Neural progenitor cell (in vitro differentiated cells): ENCODE results near the gene OSTF1. TPM values are rescaled to one million over a fixed set of nuclear protein-coding genes. Genes with fewer than 3 reads are reported as not detected.

Source experiments
- DNase-seq: peaks from one replicate; pipeline ENCODE4 v3.0.0-alpha.2; 2016; ENCODE audit warnings: low spot score
- H2AFZ ChIP-seq: fragments of 200-600 bp; sonication (generic); replicated peaks from 2 replicates; pipeline ENCODE4 v1.6.1; 2016; ENCODE audit warnings: antibody characterized with exemption
- H3F3A ChIP-seq: fragments of 200-600 bp; sonication (generic); 2 replicates; pipeline ENCODE4 v1.6.1; 2016; ENCODE audit warnings: antibody characterized with exemption, low read depth
- H3K27ac ChIP-seq: fragments of 200-600 bp; sonication (generic); 2 replicates; pipeline ENCODE4 v1.5.1; 2016; ENCODE audit warnings: mild to moderate bottlenecking
- H3K27me3 ChIP-seq: fragments of 200-600 bp; sonication (generic); 2 replicates; pipeline ENCODE4 v1.6.1; 2016; ENCODE audit warnings: mild to moderate bottlenecking, moderate library complexity
- H3K36me3 ChIP-seq: fragments of 200-600 bp; sonication (generic); 2 replicates; pipeline ENCODE4 v1.5.1; 2016
- H3K4me1 ChIP-seq: fragments of 200-600 bp; sonication (generic); 2 replicates; pipeline ENCODE4 v1.6.1; 2016; ENCODE audit warnings: mixed run types
- H3K4me2 ChIP-seq: fragments of 200-600 bp; sonication (generic); 2 replicates; pipeline ENCODE4 v1.6.1; 2016
- H3K4me3 ChIP-seq: fragments of 200-600 bp; sonication (generic); 2 replicates; pipeline ENCODE4 v1.5.1; 2016
- H3K79me2 ChIP-seq: fragments of 200-600 bp; sonication (generic); 2 replicates; pipeline ENCODE4 v1.6.1; 2016; ENCODE audit warnings: low read depth
- H3K9ac ChIP-seq: fragments of 200-600 bp; sonication (generic); 2 replicates; pipeline ENCODE4 v1.6.1; 2016
- H3K9me3 ChIP-seq: fragments of 200-600 bp; sonication (generic); 2 replicates; pipeline ENCODE4 v1.5.1; 2016; ENCODE audit warnings: low read depth
- H4K20me1 ChIP-seq: fragments of 200-600 bp; sonication (generic); 2 replicates; pipeline ENCODE4 v1.6.1; 2016; ENCODE audit warnings: low read depth
- H3K27ac Mint-ChIP-seq: 3 replicates; pipeline ENCODE4 v1.8.0; 2021; ENCODE audit warnings: mixed read lengths
- H3K27me3 Mint-ChIP-seq: 2 replicates; pipeline ENCODE4 v1.8.0; 2022; ENCODE audit warnings: low read depth, mild to moderate bottlenecking, inconsistent platforms, moderate library complexity, mixed read lengths; ENCODE audit not compliant: insufficient read depth
- H3K36me3 Mint-ChIP-seq: 3 replicates; pipeline ENCODE4 v1.8.0; 2021; ENCODE audit warnings: mixed read lengths
- H3K4me1 Mint-ChIP-seq: 3 replicates; pipeline ENCODE4 v1.8.0; 2021; ENCODE audit warnings: mixed read lengths
- H3K4me3 Mint-ChIP-seq: 3 replicates; pipeline ENCODE4 v1.8.0; 2021; ENCODE audit warnings: mild to moderate bottlenecking, moderate library complexity, mixed read lengths
- H3K9me3 Mint-ChIP-seq: 3 replicates; pipeline ENCODE4 v1.8.0; 2020; ENCODE audit warnings: mixed read lengths
- EZH2 ChIP-seq: fragments of 200-600 bp; sonication (generic); IDR thresholded peaks from 2 replicates; pipeline ENCODE4 v1.6.1; 2017; ENCODE audit warnings: antibody characterized with exemption, mild to moderate bottlenecking, moderate library complexity
- EZH2phosphoT487 ChIP-seq: fragments of 200-600 bp; sonication (generic); IDR thresholded peaks from 2 replicates; pipeline ENCODE4 v1.6.1; 2017; ENCODE audit warnings: antibody characterized with exemption
- total RNA-seq: library from RNA; depleted of rRNA; stranded (reverse); fragments of >200 nt; gene quantifications from 2 replicates; pipeline ENCODE4 v1.2.3, GENCODE V29; 2015; ENCODE audit warnings: low replicate concordance
- TF ChIP-seq, protein P1 (sequence below): fragments of 200-600 bp; sonication (generic); IDR thresholded peaks from 2 replicates; pipeline ENCODE4 v1.5.1; 2017; ENCODE audit warnings: antibody characterized with exemption, mild to moderate bottlenecking

OSTF1 gene
- total RNA-seq, 1 donor from 2014 or later, result 1.3 TPM

DNA sequence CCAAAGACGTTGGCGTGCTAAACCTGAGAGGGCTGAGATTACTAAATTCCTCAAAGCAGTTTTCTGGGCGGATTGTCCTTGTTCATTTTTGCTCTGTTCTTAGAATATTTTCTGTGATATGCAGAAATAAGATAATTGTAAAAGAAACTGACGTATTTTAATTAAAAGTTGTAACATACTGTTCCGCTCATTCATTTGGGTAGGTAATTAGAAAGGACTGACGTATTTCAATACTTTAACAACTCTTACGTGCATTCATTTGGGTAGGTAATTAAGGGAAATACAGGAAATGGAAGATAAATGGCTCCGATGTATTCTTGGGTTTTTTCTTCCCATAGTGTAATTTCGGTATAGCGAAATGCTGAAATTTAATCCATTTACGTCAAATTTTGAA, 1.1 kb downstream of the OSTF1 start:
- Mint-ChIP-seq H3K27ac (no peak overlapping the region), H3K27me3 (peaks cover 6% of the 10 kb centered on the region), H3K4me3 (peak overlapping the region; percentile 92), H3K9me3 (no peaks in the 10 kb centered on the region), H3K4me1 (peaks cover 16% of the 10 kb centered on the region), H3K36me3 (no peaks in the 10 kb centered on the region)
- no peak overlapping the region for H2AFZ ChIP-seq
- H3K4me1 ChIP-seq, result no peaks in the 10 kb centered on the region
- H3K4me2 ChIP-seq, result peak overlapping the region; percentile 94
- H3K9me3 ChIP-seq, result no peaks in the 10 kb centered on the region
- no peak overlapping the region for H3K27ac ChIP-seq
- H3K27me3 ChIP-seq, result peaks cover 16% of the 10 kb centered on the region
- H4K20me1 ChIP-seq, result no peaks in the 10 kb centered on the region
- no peak overlapping the region for H3K9ac ChIP-seq
- peaks cover 14% of the 10 kb centered on the region for H3F3A ChIP-seq
- no peak for DNase-seq
- H3K4me3 ChIP-seq, result peak overlapping the region; percentile 74
- H3K36me3 ChIP-seq, result no peaks in the 10 kb centered on the region
- no peaks in the 10 kb centered on the region for H3K79me2 ChIP-seq
- TF ChIP-seq EZH2 (no peak), EZH2phosphoT487 (no peak)
- TF ChIP-seq, protein P1, sequence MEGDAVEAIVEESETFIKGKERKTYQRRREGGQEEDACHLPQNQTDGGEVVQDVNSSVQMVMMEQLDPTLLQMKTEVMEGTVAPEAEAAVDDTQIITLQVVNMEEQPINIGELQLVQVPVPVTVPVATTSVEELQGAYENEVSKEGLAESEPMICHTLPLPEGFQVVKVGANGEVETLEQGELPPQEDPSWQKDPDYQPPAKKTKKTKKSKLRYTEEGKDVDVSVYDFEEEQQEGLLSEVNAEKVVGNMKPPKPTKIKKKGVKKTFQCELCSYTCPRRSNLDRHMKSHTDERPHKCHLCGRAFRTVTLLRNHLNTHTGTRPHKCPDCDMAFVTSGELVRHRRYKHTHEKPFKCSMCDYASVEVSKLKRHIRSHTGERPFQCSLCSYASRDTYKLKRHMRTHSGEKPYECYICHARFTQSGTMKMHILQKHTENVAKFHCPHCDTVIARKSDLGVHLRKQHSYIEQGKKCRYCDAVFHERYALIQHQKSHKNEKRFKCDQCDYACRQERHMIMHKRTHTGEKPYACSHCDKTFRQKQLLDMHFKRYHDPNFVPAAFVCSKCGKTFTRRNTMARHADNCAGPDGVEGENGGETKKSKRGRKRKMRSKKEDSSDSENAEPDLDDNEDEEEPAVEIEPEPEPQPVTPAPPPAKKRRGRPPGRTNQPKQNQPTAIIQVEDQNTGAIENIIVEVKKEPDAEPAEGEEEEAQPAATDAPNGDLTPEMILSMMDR, result no peak

GRCh38 chr9:75090579-75090978, 2.3 kb downstream of the OSTF1 start:
- DNase-seq, result no peak
- Histone ChIP-seq H3K79me2 (no peaks in the 10 kb centered on the region), H3K36me3 (no peaks in the 10 kb centered on the region), H3K9ac (no peak overlapping the region), H4K20me1 (no peaks in the 10 kb centered on the region), H3K9me3 (no peaks in the 10 kb centered on the region), H3F3A (peaks cover 19% of the 10 kb centered on the region), H3K27ac (no peak overlapping the region), H3K4me1 (peaks cover 10% of the 10 kb centered on the region), H3K4me2 (no peak overlapping the region), H3K27me3 (peaks cover 16% of the 10 kb centered on the region), H2AFZ (no peak overlapping the region), H3K4me3 (no peak overlapping the region)
- no peak overlapping the region for H3K4me3 Mint-ChIP-seq
- TF ChIP-seq, protein P1, result no peak
- TF ChIP-seq EZH2 (no peak), EZH2phosphoT487 (no peak)
- H3K27ac Mint-ChIP-seq, result no peak overlapping the region
- peaks cover 6% of the 10 kb centered on the region for H3K27me3 Mint-ChIP-seq
- H3K4me1 Mint-ChIP-seq, result peaks cover 10% of the 10 kb centered on the region
- no peaks in the 10 kb centered on the region for H3K36me3 Mint-ChIP-seq
- H3K9me3 Mint-ChIP-seq, result no peaks in the 10 kb centered on the region

GRCh38 chr9:75092766-75093165, 4.5 kb downstream of the OSTF1 start:
- no peaks in the 10 kb centered on the region for H3K36me3 Mint-ChIP-seq
- TF ChIP-seq, protein P1, result no peak
- no peak for TF ChIP-seq EZH2phosphoT487
- no peak for TF ChIP-seq EZH2

More at GRCh38 chr9:75092766-75093165, 4.5 kb downstream of the OSTF1 start:
- Mint-ChIP-seq H3K4me3 (no peak overlapping the region), H3K9me3 (no peaks in the 10 kb centered on the region), H3K4me1 (peaks cover 6% of the 10 kb centered on the region), H3K27me3 (peaks cover 6% of the 10 kb centered on the region), H3K27ac (no peak overlapping the region)
- Histone ChIP-seq H3K9me3 (no peaks in the 10 kb centered on the region), H3K4me1 (peaks cover 11% of the 10 kb centered on the region), H3K9ac (no peak overlapping the region), H3K79me2 (no peaks in the 10 kb centered on the region), H3K27me3 (peaks cover 16% of the 10 kb centered on the region), H2AFZ (no peak overlapping the region), H3F3A (peaks cover 12% of the 10 kb centered on the region), H4K20me1 (no peaks in the 10 kb centered on the region), H3K27ac (no peak overlapping the region), H3K36me3 (no peaks in the 10 kb centered on the region), H3K4me2 (no peak overlapping the region), H3K4me3 (no peak overlapping the region)
- no peak for DNase-seq
